ENCODE data around the gene PAN3.

PAN3 gene

GRCh38 chr13:28220166-28220565 lies 81.8 kb downstream of the PAN3 start:
- Histone ChIP-seq H3K4me1 (ENCODE audit: control insufficient read depth, insufficient read depth, low read length) (no peaks in the 10 kb centered on the region), H3K4me3 (ENCODE audit: low read depth, low read length) (no peak overlapping the region), H3K9ac (ENCODE audit: low read depth, low read length) (no peak overlapping the region), H3K36me3 (ENCODE audit: control insufficient read depth, insufficient read depth, low read length) (peaks cover 31% of the 10 kb centered on the region), H3K27me3 (ENCODE audit: control insufficient read depth, insufficient read depth, low read length) (no peaks in the 10 kb centered on the region), H3K9me3 (ENCODE audit: control insufficient read depth, insufficient read depth, low read length) (no peaks in the 10 kb centered on the region), H3K27ac (ENCODE audit: low read depth, low read length) (no peak overlapping the region)

DNA sequence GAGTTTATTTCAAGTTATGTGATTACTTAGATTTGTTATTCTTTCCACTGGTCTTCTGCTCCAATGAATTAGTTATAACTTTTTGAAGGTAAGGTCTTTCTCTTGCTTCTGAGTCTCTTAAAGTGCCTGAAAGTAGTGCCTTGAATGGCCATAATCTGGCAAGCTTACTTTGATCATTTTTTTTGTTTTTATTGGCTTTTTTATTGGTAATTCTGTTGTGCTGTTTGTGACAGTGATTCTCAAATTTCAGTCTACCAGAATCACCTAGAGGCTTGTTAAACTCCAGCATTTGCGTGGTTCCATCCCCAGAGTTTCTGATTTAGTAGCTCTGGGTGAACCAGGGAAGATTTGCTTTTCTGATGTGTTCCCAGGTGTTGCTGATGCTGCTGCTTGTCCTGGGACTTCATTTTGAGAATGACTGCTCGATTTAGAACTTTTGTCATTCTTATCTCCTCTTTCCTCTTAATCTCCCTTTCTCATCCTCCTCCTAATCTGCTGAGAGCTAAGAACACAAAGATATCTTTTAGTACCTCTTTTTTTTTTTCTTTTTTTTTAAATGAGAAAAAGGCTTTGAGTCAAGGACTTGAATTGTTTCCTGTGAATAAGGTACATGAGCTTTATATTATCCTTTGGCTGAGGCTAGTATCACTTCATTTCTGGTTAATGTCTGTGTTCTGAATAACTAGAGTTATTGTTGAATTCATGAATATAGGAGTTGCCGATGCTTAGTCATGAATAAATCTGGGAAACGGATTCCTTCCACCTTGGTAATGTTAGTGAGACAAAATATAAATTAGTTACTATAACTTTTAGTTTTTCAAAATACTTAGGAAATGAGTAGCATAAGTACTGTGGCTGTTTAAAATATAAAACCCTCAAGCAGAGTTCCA lies 91.4 kb downstream of the PAN3 start:
- Histone ChIP-seq H3K4me3 (ENCODE audit: low read depth, low read length) (no peak overlapping the region), H3K36me3 (ENCODE audit: control insufficient read depth, insufficient read depth, low read length) (peaks cover 1% of the 10 kb centered on the region; the same call in 1 of the 2 replicates), H3K4me1 (ENCODE audit: control insufficient read depth, insufficient read depth, low read length) (peaks cover 16% of the 10 kb centered on the region), H3K9me3 (ENCODE audit: control insufficient read depth, insufficient read depth, low read length) (no peaks in the 10 kb centered on the region), H3K27ac (ENCODE audit: low read depth, low read length) (no peak overlapping the region), H3K27me3 (ENCODE audit: control insufficient read depth, insufficient read depth, low read length) (no peaks in the 10 kb centered on the region), H3K9ac (ENCODE audit: low read depth, low read length) (no peak overlapping the region)

DNA sequence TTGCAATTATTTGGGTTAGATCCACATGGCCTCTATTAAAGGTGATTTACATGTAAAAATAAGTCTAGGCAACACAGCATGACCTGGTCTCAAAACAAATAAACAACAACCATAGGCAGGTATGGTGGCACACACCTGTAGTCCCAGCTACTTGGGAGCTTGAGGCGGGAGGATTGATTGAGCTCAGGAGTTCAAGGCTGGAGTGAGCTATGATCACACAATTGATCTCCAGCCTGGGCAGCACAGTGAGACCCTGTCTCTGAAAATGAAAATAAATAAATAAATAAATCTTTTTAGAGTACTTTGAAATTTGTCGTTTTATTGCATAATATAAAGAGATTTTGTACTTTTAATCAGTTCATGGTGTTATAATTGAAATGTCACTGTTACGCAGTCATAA lies 93.3 kb downstream of the PAN3 start:
- H3K27ac ChIP-seq (ENCODE audit: low read depth, low read length): no peak overlapping the region
- H3K27me3 ChIP-seq (ENCODE audit: control insufficient read depth, insufficient read depth, low read length): no peaks in the 10 kb centered on the region
- H3K36me3 ChIP-seq (ENCODE audit: control insufficient read depth, insufficient read depth, low read length): no peaks in the 10 kb centered on the region
- no peak overlapping the region for H3K4me3 ChIP-seq (ENCODE audit: low read depth, low read length)
- no peak overlapping the region for H3K9ac ChIP-seq (ENCODE audit: low read depth, low read length)
- peaks cover 32% of the 10 kb centered on the region for H3K4me1 ChIP-seq (ENCODE audit: control insufficient read depth, insufficient read depth, low read length)
- H3K9me3 ChIP-seq (ENCODE audit: control insufficient read depth, insufficient read depth, low read length): no peaks in the 10 kb centered on the region

- H3K27ac ChIP-seq (ENCODE audit: low read depth, low read length): peak overlapping the region; percentile 70
- H3K4me1 ChIP-seq (ENCODE audit: control insufficient read depth, insufficient read depth, low read length): peaks cover 51% of the 10 kb centered on the region
- H3K27me3 ChIP-seq (ENCODE audit: control insufficient read depth, insufficient read depth, low read length): no peaks in the 10 kb centered on the region
- H3K9ac ChIP-seq (ENCODE audit: low read depth, low read length): no peak overlapping the region
- no peaks in the 10 kb centered on the region for H3K9me3 ChIP-seq (ENCODE audit: control insufficient read depth, insufficient read depth, low read length)
- H3K36me3 ChIP-seq (ENCODE audit: control insufficient read depth, insufficient read depth, low read length): peaks cover 12% of the 10 kb centered on the region; the same call in 1 of the 2 replicates
- H3K4me3 ChIP-seq (ENCODE audit: low read depth, low read length): peak overlapping the region; percentile 10; the same call in 1 of the 2 replicates
These were observed 99.6 kb downstream of the PAN3 start for GRCh38 chr13:28237944-28238343.

DNA sequence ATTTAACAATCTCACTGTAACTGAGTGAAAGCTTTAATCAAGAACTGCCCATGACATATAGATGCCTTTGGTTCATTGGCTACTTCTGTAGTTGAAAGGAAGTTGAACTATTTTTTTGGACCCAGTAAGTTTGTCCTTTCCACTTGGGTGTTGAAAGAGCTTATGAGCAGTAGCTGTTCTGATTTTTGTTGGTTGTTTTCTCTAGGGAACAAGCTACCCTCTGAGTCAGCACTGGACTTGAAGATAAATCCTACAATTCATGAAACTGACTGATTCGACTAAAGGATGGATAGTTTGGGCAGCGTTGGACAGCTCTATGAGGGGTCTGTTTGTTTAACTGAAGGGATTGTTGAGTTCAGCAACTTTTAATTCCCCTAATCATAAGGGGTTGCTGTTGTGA lies 101.0 kb downstream of the PAN3 start:
- Histone ChIP-seq H3K9ac (ENCODE audit: low read depth, low read length) (no peak overlapping the region), H3K36me3 (ENCODE audit: control insufficient read depth, insufficient read depth, low read length) (peaks cover 19% of the 10 kb centered on the region), H3K9me3 (ENCODE audit: control insufficient read depth, insufficient read depth, low read length) (no peaks in the 10 kb centered on the region), H3K4me1 (ENCODE audit: control insufficient read depth, insufficient read depth, low read length) (peaks cover 45% of the 10 kb centered on the region), H3K27ac (ENCODE audit: low read depth, low read length) (peak overlapping the region; percentile 39), H3K27me3 (ENCODE audit: control insufficient read depth, insufficient read depth, low read length) (no peaks in the 10 kb centered on the region), H3K4me3 (ENCODE audit: low read depth, low read length) (no peak overlapping the region)

GRCh38 chr13:28245465-28245864 lies 107.1 kb downstream of the PAN3 start:
- H3K9me3 ChIP-seq (ENCODE audit: control insufficient read depth, insufficient read depth, low read length): no peaks in the 10 kb centered on the region
- H3K9ac ChIP-seq (ENCODE audit: low read depth, low read length): no peak overlapping the region
- no peaks in the 10 kb centered on the region for H3K27me3 ChIP-seq (ENCODE audit: control insufficient read depth, insufficient read depth, low read length)
- H3K4me3 ChIP-seq (ENCODE audit: low read depth, low read length): no peak overlapping the region
- peaks cover 21% of the 10 kb centered on the region for H3K36me3 ChIP-seq (ENCODE audit: control insufficient read depth, insufficient read depth, low read length)
- no peak overlapping the region for H3K27ac ChIP-seq (ENCODE audit: low read depth, low read length)
- peaks cover 4% of the 10 kb centered on the region; the same call in 1 of the 2 replicates for H3K4me1 ChIP-seq (ENCODE audit: control insufficient read depth, insufficient read depth, low read length)

DNA sequence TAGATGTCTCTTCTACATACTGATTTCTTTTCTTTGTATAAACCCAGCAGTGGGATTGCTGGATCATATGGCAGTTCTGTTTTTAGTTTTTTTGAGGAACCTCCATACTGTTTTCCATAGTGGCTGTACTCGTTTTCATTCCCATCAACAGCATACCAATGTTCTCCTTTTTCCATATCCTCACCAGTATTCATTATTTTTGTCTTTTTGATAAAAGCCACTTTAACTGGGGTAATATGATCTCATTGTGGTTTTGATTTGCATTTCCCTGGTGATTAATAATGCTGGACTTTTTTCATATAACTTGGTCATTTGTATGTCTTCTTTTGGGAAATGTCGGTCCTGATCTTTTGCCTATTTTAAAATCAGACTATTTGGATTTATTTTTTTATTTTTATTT lies 108.5 kb downstream of the PAN3 start:
- H3K36me3 ChIP-seq (ENCODE audit: control insufficient read depth, insufficient read depth, low read length): peaks cover 10% of the 10 kb centered on the region
- no peak overlapping the region for H3K9ac ChIP-seq (ENCODE audit: low read depth, low read length)
- H3K27ac ChIP-seq (ENCODE audit: low read depth, low read length): no peak overlapping the region
- H3K9me3 ChIP-seq (ENCODE audit: control insufficient read depth, insufficient read depth, low read length): no peaks in the 10 kb centered on the region
- no peaks in the 10 kb centered on the region for H3K27me3 ChIP-seq (ENCODE audit: control insufficient read depth, insufficient read depth, low read length)
- peaks cover 4% of the 10 kb centered on the region; the same call in 1 of the 2 replicates for H3K4me1 ChIP-seq (ENCODE audit: control insufficient read depth, insufficient read depth, low read length)
- no peak overlapping the region for H3K4me3 ChIP-seq (ENCODE audit: low read depth, low read length)

DNA sequence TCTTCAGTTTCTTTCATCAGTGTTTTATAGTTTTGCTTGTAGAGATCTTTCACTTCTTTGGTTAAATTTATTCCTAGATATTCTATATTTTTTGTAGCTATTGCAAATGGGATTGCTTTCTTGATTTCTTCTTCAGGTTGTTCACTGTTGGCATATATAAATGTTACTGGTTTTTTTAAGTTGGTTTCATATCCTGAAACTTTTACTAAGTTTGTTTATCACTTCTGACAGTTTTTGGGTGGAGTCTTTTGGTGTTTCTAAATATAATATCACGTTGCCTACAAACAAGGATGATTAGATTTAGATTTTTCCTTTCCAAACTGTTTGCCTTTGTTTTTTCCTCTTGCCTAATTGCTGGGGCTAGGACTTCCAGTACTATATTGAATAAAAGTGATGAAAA lies 109.7 kb downstream of the PAN3 start:
- Histone ChIP-seq H3K27ac (ENCODE audit: low read depth, low read length) (no peak overlapping the region), H3K4me1 (ENCODE audit: control insufficient read depth, insufficient read depth, low read length) (peaks cover 4% of the 10 kb centered on the region; the same call in 1 of the 2 replicates), H3K9ac (ENCODE audit: low read depth, low read length) (no peak overlapping the region), H3K27me3 (ENCODE audit: control insufficient read depth, insufficient read depth, low read length) (no peaks in the 10 kb centered on the region), H3K36me3 (ENCODE audit: control insufficient read depth, insufficient read depth, low read length) (peaks cover 8% of the 10 kb centered on the region), H3K9me3 (ENCODE audit: control insufficient read depth, insufficient read depth, low read length) (no peaks in the 10 kb centered on the region), H3K4me3 (ENCODE audit: low read depth, low read length) (no peak overlapping the region)

DNA sequence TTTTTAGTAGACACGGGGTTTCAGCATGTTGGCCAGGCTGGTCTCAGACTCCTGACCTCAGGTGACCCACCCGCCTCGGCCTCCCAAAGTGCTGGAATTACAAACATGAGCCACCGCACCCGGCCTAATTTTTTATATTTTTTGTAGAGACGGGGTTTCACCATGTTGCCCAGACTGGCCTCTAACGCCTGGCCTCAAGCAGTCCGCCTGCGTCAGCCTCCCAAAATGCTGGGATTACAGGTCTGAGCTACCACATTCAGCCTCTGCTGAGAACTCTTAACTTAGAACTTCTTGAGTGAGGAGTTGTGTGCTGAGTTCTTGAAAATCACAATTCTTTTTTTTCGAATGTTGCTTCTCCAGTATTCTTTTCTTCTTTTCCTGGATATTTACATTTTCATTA lies 112.2 kb downstream of the PAN3 start:
- Histone ChIP-seq H3K36me3 (ENCODE audit: control insufficient read depth, insufficient read depth, low read length) (peaks cover 3% of the 10 kb centered on the region; the same call in 1 of the 2 replicates), H3K27me3 (ENCODE audit: control insufficient read depth, insufficient read depth, low read length) (no peaks in the 10 kb centered on the region), H3K4me3 (ENCODE audit: low read depth, low read length) (no peak overlapping the region), H3K4me1 (ENCODE audit: control insufficient read depth, insufficient read depth, low read length) (peaks cover 4% of the 10 kb centered on the region; the same call in 1 of the 2 replicates), H3K27ac (ENCODE audit: low read depth, low read length) (no peak overlapping the region), H3K9ac (ENCODE audit: low read depth, low read length) (no peak overlapping the region), H3K9me3 (ENCODE audit: control insufficient read depth, insufficient read depth, low read length) (no peaks in the 10 kb centered on the region)

GRCh38 chr13:28251466-28251865 lies 113.1 kb downstream of the PAN3 start:
- Histone ChIP-seq H3K36me3 (ENCODE audit: control insufficient read depth, insufficient read depth, low read length) (peaks cover 7% of the 10 kb centered on the region), H3K27me3 (ENCODE audit: control insufficient read depth, insufficient read depth, low read length) (no peaks in the 10 kb centered on the region), H3K9ac (ENCODE audit: low read depth, low read length) (no peak overlapping the region), H3K9me3 (ENCODE audit: control insufficient read depth, insufficient read depth, low read length) (no peaks in the 10 kb centered on the region), H3K27ac (ENCODE audit: low read depth, low read length) (no peak overlapping the region), H3K4me3 (ENCODE audit: low read depth, low read length) (no peak overlapping the region), H3K4me1 (ENCODE audit: control insufficient read depth, insufficient read depth, low read length) (peaks cover 10% of the 10 kb centered on the region; the same call in 1 of the 2 replicates)

- Histone ChIP-seq H3K9me3 (ENCODE audit: control insufficient read depth, insufficient read depth, low read length) (no peaks in the 10 kb centered on the region), H3K9ac (ENCODE audit: low read depth, low read length) (no peak overlapping the region), H3K4me3 (ENCODE audit: low read depth, low read length) (no peak overlapping the region), H3K27ac (ENCODE audit: low read depth, low read length) (no peak overlapping the region), H3K4me1 (ENCODE audit: control insufficient read depth, insufficient read depth, low read length) (peaks cover 12% of the 10 kb centered on the region; the same call in 1 of the 2 replicates), H3K36me3 (ENCODE audit: control insufficient read depth, insufficient read depth, low read length) (peaks cover 17% of the 10 kb centered on the region), H3K27me3 (ENCODE audit: control insufficient read depth, insufficient read depth, low read length) (no peaks in the 10 kb centered on the region)
These were observed 114.2 kb downstream of the PAN3 start for GRCh38 chr13:28252547-28252946.
